HG03135 (cell line): ENCODE measurements around the gene HHAT.

Experiments used
- ATAC-seq: cut with Tn5 transposase; IDR thresholded peaks from one replicate; pipeline ENCODE4 v1.9.1; 2021; ENCODE audit warnings: mild to moderate bottlenecking, moderate library complexity; ENCODE audit not compliant: unreplicated experiment

The HHAT gene

DNA sequence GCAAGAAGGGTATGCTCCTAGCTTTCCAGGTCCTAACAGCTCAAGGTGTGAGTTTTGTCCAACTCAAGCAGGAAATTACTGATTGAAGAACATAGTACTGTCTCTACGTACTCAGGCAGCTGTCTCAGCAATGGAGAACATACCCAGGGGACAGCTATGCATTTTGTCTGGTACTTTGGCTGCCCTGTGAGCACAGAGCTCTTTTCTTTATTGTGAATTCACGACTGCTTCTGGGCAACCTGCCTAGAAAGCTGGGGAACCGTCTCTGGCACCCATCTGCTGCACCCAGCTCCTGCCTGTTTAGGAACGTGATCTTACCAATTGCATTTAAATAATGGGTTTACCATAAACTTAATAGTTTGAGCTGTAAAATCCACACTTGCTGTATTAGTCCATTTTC lies 258.1 kb downstream of the HHAT start:
- no peak for ATAC-seq

DNA sequence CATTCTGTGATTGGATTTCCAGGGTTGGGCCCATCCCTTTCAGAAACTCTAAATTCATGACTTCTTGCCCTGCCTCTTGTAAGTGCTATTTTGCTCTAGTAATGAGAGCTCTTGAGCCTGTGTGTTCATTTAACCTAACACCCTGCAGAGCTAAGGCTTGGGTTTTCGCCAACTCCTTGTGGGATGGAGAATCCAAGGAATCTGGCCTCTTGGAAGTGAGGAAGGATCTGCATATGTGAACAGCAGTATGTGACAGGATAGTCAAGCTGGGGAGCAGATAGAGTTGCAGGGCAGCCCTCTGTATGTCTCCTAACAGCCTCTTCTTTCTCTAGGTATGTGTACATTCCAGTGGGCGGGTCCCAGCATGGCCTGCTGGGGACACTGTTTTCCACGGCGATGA lies 258.9 kb downstream of the HHAT start:
- ATAC-seq = no peak

DNA sequence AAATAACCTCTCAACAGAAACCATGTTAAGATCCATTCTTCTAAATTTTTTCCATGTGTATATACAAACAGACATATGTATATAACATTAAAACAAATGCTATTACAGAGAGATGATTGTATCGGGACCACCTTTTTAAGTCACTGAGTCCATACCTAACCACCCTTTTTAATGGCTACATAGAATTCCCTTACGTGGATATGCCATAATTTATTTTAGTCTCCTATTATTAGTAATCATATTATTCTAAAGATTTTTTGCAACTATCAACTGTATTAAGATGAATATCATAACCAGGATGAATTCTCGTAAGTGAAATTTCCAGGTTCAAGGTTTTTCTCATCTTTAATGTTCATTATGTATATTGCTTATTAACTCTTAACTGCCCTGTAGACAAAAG lies 259.7 kb downstream of the HHAT start:
- no peak for ATAC-seq

DNA sequence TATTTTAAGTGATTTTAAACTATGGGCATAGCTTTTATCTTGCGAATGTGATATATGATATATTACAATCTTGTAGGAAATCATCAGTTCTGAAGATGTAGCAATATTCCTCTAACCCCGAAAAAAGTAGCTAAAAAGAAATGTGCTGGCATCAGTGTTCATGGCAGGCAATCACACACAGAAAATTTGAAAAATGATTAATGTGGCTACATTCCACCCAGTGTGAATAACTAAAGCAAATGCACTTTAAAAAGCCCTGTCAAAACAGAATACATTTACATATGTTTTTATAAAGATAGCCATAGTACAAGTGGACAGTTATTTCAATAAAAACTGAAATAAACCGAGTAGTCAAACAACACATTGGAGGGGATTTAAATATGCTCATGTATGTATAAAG lies 260.2 kb downstream of the HHAT start:
- no peak for ATAC-seq

DNA sequence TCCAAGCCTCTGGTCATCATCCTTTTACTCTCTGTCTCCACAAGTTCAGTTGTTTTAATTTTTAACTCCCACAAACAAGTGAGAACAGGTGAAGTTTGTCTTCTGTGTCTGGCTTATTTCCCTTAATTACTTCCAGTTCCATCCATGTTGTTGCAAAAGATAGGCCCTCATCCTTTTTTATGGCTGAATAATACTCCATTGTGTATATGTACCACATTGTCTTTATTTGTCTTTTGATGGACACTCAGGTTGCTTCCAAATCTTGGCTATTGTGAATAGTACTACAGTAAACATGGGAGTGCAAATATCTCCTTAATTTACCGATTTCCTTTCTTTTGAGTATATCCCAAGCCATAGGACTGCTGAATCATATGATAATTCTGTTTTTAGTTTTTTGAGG lies 262.5 kb downstream of the HHAT start:
- no peak for ATAC-seq

DNA sequence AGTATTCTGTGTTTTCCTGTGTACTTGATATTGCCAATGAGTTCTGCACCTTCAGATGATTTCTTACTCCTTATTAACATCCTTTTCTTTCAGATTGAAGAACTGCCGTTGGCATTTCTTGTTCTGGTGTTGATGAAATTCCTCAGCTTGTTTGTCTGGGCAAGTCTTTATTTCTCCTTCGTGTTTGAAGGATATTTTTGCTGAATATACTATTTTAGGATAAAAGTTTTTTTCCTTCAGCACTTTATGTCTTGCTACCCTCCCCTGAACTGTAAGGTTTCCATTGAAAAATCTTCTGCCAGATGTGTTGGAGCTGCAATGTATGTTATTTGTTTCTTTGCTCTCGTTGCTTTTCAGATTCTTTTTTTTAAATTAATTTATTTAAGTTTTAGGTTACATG lies 265.9 kb downstream of the HHAT start:
- no peak for ATAC-seq

DNA sequence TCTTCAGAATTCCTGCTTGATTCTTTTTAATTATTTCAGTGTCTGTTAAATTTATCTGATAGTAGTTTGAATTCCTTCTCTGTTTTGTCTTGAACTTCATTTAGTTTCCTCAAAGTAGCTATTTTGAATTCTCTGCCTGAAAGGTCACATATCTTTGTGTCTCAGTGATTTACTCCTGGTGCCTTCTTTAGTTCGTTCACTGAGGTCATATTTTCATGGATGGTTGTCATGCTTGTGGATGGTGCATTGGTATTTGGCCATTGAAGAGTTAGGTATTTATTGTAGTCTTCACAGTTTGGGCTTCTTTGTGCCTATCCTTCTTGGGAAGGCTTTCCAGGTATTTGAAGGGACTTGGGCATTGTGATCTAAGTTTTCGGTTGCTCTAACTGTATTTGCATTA lies 267.9 kb downstream of the HHAT start:
- ATAC-seq = no peak

DNA sequence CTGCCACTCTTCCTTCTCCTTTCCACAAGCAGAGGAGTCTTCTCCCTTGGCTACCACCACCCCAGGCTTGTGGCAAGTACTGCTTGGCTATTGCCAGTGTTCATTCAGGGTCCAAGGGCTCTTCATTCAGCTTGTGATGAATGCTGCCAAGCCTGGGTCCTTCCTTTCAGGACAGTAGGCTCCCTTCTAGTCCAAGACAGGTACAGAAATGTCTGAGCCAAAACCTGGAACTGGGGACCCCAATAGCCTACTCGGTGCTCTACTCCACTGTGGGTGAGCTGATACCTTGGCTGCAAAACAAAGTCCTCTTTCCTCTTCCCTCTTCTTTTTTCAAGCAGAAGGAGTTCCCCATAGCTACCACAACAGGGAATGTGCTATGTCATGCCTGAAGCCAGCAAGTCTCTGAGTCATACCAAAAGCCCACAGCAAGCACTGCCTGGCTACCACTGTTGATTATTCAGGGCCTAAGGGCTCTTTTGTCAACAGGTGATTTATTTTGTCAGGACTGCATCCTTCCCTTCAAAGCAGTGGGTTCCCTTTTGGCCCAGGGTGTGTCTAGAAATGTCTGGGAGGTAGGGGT lies 268.9 kb downstream of the HHAT start:
- ATAC-seq = no peak

DNA sequence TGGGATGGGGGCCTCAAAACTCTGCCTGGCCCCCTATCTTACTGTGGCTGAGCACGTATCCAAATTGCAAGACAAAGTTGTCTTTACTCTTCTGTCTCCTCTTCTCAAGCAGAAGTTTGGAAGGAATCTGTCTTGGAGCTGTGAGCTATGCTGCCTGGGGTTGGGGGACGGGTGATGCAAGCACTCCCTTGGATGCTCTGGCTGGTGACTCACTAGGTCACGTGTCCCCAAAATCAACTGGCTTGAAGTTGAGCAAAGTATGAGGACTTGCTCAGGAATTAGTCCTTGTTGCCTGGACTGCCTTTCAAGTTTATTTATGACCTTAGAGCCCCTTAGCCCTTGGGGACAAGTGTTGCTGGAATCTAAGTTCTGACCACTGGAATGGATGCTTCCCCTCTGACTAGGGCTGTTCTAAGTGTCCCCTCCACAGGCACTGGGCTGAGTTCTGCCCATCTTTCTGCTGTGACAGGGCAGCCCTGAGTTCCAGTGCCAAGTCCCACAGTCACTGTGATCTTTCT lies 269.5 kb downstream of the HHAT start:
- ATAC-seq = no peak

DNA sequence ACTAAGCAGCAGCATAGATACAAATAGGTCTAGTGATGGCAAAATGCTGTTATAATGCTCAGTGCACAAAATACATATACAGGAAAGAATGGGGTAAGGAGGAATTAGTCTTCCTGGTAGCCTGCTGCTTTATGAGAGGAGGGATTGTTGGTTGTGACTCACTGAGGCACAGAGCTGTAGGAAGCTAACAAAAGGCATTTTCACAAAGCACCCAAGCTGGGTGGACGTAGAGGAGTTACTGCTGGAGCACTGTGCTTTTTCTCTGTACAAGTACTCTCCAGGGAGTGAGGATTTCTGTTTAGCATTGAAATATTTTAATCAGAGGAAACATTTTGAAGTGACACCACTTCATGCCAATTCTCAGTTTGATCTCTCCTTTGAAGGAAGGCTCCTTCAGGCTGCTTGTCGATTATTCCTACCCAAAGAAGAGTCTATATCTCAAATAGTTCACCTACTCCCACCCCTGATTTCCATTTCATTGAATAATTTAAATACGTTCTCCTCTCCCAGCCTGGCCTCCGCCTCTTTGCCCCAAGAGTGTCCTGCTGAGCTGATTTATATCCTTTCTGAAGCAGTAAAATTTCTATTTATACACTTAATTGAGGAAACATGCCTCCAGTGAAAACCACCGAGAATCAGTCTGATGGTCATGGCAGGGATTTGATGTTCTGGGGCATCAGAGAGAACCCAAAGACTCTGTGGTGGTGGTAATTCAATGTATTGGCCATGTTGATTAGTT lies 271.9 kb downstream of the HHAT start:
- no peak for ATAC-seq

DNA sequence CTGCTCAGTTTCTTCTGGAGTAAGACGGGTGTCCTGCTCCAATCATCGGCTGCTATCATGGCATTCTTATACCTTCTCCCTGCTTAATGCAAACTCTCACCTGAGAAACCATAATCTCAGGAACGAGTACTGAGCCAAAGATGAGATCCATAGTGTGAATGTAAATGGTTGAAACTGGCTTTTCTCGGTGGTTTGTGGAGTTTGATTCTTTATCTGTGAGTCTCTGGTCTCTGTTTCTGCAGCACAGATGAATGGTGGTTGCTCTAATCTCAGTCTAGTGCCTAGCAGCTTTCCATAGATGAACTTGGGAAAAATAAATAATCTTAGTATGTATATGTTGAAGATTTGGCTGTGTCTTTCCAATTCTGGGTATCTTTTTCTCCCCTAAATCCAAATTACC lies 274.4 kb downstream of the HHAT start:
- ATAC-seq = no peak

DNA sequence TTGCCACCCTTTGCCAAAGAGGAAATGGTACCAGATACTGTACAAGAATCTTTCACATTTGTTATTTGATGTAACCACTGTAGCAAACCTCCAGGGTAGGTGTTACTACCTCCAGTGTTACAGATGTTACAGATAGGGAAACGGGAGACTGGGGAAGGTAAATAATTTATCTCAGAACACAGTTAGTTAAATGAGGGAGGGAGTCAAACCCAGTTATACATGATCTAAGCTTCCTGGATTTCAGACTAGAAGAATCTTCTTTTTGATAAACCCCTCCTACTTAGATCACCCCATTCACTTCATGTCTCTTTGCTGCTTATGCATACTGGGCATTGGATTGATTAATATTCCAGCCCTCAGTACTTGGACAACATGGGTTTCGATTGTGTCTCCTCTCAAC lies 276.4 kb downstream of the HHAT start:
- no peak for ATAC-seq

DNA sequence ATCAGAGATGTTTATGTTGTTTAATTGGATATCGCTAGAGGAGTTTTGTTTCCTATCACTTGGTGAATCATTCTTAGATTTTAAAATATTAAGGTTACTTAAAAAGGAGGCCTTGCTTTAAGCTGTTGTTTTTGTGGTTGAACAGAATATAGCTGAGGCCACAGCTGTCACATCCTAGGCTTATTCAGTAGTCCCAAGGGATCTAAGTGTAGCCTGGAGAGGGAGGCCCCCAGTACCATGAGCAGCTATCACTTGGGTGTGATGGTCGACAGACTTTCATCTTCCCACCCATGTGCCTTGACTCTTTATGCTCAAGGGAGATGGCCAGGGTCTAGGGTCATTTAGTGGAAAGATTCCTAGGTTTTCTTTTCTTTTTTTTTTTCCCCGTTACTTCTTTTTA lies 278.7 kb downstream of the HHAT start:
- no peak for ATAC-seq

DNA sequence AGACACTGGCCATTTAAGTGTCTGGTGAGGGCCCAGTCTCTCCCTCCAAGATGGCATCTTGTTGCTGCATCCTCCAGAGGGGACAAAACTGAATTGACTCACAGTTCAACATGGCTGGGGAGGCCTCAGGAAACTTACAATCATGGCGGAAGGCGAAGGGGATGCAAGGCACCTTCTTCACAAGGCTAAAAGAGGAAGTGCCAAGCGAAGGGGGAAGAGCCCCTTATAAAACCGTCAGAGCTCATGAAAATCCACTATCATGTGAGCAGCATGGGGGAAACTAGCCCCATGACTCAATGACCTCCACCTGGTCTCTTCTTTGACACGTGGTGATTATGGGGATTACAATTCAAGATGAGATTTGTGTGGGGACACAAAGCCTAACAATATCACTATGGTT lies 280.1 kb downstream of the HHAT start:
- no peak for ATAC-seq

DNA sequence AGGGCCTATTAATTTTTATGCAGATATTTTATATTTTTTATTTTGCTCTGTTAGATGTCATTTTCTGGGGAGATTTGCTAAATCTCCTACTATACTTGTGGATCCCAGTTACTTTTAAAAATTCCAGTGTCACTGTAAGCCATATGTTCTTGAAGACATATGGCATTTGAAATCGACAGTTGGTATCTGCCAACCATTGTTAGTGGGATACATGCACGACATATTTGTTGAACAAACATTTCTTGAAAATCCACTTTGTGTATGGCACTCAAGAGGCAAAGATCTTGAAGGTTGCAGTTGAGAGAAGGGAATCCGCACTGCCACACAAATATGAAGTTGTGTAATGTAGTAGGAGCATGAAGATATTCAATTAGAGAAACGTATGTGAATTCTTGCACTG lies 287.7 kb downstream of the HHAT start:
- ATAC-seq = no peak

DNA sequence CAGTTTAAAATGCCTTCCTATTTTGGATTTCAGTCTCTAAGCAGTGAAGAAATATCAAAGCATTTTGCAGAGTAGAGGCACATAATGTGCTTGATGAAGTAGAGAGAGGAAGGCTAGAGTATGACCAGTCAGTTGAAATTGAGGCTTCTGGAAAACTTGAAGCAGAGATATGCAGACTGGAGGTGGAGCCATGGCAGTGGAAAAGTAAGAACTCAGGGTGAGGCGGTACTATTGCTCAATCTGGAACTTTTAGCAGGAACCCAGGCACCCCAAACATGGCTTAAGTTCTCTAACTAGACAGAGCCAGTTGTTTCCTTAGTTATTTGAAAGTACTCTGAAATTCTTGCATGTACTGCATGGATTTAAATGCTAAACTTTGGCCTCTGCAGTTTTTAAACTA lies 288.6 kb downstream of the HHAT start:
- ATAC-seq = no peak

DNA sequence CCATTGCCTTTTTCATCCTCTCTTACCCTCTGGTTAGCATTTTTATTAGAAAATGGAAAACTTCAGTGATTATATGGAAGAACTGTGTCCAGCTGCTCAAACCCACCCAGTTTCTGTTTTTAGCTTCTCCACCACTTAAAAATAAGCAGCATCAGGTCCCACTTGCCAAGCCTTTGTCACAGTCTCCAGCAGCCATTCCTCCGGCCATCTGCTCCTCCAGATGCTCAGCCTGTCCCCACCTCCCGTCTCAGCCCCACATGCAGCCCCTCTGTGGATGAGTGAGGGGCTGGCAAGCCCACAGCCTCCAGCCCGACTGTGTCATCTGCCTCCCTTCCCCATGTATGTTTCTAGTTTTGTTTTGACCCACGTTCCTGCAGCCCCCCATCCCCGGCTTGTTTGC lies 289.7 kb downstream of the HHAT start:
- ATAC-seq = no peak

DNA sequence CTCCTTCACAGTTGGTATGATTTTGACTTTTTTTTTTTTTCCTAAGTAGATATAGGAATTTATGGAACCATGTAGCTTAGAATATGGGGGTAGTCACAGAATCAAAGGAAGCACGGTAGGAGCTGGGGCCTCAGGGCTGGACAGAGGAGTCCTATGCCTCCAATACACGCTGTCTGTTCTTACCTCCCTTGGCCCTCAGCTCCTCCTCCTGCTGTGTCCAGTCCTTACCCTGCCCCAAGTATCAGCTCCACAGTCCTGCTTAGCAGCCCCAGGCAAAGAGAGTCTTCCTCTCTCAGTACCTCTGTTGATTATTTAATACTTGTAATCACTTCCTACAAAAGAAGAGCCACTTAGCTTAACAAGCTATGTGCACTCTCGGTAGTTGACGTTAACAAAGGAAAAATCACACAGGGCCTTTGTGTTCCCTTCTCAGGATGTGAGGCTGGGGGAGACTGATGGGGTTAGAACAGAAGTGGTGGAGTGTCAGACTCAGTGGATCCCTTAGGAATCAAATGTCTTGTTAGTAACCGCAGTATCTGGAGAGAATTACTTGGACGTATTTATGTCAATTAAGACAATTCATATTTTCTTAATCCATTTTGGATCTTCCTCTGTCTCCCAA lies 292.3 kb downstream of the HHAT start:
- ATAC-seq = no peak

DNA sequence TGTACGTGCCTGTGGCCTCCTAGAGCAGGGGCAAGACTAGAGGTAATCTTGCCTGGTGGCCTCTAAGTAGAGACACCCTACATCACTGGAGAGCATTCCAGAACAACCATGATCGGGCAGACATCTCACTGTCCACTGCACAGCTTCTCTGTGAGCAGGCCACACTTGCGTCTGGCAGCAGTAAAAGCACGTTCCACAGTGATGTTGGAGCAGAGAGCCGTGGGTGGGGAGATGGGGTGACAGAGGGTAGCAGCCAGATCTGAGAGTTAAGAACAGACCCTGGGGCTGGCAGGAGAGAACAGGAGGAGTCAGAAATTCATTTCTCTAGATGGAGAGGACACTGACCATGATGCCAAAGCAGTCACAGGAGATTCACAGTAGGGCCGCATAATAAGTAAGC lies 293.0 kb downstream of the HHAT start:
- no peak for ATAC-seq

DNA sequence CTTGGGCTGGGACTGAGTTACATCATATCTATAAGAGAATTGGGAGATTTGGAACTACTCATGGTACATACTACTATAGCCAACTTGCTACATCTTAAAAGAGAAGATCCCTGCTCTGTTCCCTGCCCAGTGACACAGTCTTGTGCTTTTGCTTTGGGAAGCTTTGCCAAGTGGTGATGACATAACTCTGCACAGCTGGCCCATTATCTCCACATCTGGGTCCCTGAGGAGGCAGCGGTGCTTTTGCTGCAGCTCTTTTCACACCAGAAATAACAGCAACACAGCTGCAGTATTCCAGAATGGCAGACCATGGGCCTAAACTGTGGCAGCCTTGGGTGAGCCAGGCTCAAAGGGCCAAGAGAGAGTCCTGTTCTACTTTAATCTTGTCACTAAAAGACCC lies 296.0 kb downstream of the HHAT start:
- ATAC-seq = no peak

DNA sequence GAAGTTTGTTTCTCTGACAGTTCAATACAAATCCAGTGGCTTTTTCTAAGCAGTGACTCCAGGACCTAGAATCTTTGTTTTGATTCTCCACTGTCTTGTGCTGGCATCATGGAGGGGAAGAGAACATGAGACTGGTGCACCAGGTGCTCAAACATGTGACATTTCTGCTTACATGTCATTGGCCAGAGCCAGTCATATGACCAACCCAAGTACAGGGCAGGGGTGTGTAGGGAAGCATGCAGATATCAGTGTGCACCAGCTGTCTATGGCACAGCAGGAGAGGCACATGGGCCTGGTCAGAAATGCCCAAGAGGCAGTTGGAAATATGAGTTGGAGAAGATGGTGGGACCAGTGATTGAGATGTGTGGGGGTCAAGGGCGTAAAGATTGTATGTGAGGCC lies 297.0 kb downstream of the HHAT start:
- ATAC-seq = no peak

DNA sequence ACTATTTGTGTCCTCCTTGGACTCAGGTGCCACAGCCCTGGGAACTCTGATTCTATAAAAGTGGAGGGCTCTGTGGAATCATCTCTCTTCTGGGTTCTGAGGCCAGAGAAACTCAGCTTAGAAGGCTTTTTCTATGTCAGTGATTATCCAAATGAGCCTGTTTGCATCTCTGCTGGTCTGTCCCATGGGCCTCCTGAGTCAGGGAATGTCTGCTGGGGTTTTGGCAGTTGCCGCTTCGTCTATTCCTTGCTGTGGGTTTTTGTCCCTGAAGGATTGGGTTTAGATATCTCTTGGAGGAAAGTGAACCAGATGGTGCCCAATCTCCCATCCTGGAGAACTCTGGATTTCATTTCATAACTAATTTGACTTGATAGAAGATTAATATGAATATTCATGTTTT lies 297.6 kb downstream of the HHAT start:
- no peak for ATAC-seq
